Tibial nerve (tissue), 4 donors: ENCODE data around the gene FRMD3. TPM values are rescaled to one million over a fixed set of nuclear protein-coding genes. Genes with fewer than 3 reads are reported as not detected.

ENCODE experiments used
- DNase-seq, 2 donors: peaks; one replicate each; pipeline ENCODE4 v3.0.0-alpha.2; 2019; ENCODE audit warnings: low spot score in 2 of 2
- H3K27ac ChIP-seq, 4 donors: fragments of 200-600 bp; sonication (generic) in 3 of 4; one replicate each; pipeline ENCODE4 v1.5.1; 2017 to 2019; ENCODE audit warnings: mild to moderate bottlenecking in 1 of 4
- H3K27me3 ChIP-seq, 2 donors: fragments of 200-600 bp; sonication (generic) in 1 of 2; one replicate each; pipeline versions ENCODE4 v1.5.1 to v1.6.0; 2017 to 2019
- H3K36me3 ChIP-seq, 3 donors: fragments of 200-600 bp; sonication (generic); one replicate each; pipeline ENCODE4 v1.5.1; 2018 to 2019
- H3K4me1 ChIP-seq, 4 donors: fragments of 200-600 bp; sonication (generic) in 3 of 4; one replicate each; pipeline ENCODE4 v1.5.1; 2017 to 2019
- H3K4me3 ChIP-seq, 4 donors: fragments of 200-600 bp; sonication (generic) in 3 of 4; one replicate each; pipeline ENCODE4 v1.5.1; 2017 to 2019; ENCODE audit warnings: mild to moderate bottlenecking in 1 of 4, moderate library complexity in 1 of 4
- H3K9me3 ChIP-seq, 4 donors: fragments of 200-600 bp; sonication (generic) in 3 of 4; one replicate each; pipeline ENCODE4 v1.5.1; 2017 to 2019
- EP300 ChIP-seq, 2 donors: sonication (generic); formaldehyde crosslinking; IDR thresholded peaks; one replicate each; pipeline ENCODE4 v1.6.1; 2017; ENCODE audit warnings: antibody characterized with exemption in 2 of 2, mild to moderate bottlenecking in 1 of 2
- POLR2A ChIP-seq, 2 donors: fragments of 450-650 bp; IDR thresholded peaks; one replicate each; pipeline ENCODE4 v1.6.1; 2017; ENCODE audit warnings: antibody characterized with exemption in 2 of 2, mild to moderate bottlenecking in 2 of 2, moderate library complexity in 2 of 2
- WGBS, 2 donors: methylation state at CpG; one replicate each; pipeline ENCODE4 v1.1.5; 2018; 5-methylcytosine and 5-hydroxymethylcytosine counted together
- total RNA-seq, 4 donors: library from RNA; depleted of rRNA; stranded (reverse); fragments of >200 nt; gene quantifications; one replicate each; pipeline ENCODE4 v1.1.0, GENCODE V29; 2016
- TF ChIP-seq, protein P1 (sequence below), 5 experiments: fragments of 200-600 bp in 3 of 5; fragments of 450-650 bp in 2 of 5; sonication (generic) in 3 of 5; IDR thresholded peaks; one replicate each; pipeline ENCODE4 v1.5.1; 2016 to 2019; ENCODE audit warnings: antibody characterized with exemption in 5 of 5, mild to moderate bottlenecking in 3 of 5, moderate library complexity in 2 of 5

The FRMD3 gene
- total RNA-seq, 4 donors from 2014 or later, result 31.2 to 44.0 (median 34.5) TPM

DNA sequence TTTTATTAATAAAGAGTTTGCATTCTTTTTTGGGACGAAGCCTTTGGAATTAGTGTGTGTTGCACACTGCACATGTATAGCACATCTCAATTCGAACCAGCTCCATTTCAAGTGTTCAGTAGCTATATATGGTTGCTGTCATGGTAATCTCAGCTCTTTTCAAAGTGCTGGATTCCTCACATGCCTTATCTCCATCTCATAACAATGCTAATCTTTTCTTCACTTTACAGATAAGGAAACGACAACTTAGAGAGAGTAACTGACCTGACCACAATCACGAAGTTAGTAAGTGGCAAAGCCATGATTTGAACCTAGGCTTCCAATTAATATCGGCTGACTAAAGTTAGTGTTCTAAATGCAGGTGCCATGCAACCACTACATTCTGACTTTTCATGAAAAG lies 270.5 kb downstream of the FRMD3 start:
- WGBS, 2 donors, result 85 to 90% methylated on average over 5 of the region's 5 CpGs
- no peak for DNase-seq
- peaks cover 0 to 16% (median 0%) of the 10 kb centered on the region in 4 donors for H3K4me1 ChIP-seq
- no peaks in the 10 kb centered on the region for H3K9me3 ChIP-seq
- H3K4me3 ChIP-seq, result no peak overlapping the region
- no peak overlapping the region for H3K27ac ChIP-seq
- TF ChIP-seq POLR2A (IDR thresholded peaks at IDR 0.05), result no peak
- TF ChIP-seq, protein P1, sequence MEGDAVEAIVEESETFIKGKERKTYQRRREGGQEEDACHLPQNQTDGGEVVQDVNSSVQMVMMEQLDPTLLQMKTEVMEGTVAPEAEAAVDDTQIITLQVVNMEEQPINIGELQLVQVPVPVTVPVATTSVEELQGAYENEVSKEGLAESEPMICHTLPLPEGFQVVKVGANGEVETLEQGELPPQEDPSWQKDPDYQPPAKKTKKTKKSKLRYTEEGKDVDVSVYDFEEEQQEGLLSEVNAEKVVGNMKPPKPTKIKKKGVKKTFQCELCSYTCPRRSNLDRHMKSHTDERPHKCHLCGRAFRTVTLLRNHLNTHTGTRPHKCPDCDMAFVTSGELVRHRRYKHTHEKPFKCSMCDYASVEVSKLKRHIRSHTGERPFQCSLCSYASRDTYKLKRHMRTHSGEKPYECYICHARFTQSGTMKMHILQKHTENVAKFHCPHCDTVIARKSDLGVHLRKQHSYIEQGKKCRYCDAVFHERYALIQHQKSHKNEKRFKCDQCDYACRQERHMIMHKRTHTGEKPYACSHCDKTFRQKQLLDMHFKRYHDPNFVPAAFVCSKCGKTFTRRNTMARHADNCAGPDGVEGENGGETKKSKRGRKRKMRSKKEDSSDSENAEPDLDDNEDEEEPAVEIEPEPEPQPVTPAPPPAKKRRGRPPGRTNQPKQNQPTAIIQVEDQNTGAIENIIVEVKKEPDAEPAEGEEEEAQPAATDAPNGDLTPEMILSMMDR (IDR thresholded peaks at IDR 0.05), result no peak
- TF ChIP-seq EP300 (IDR thresholded peaks at IDR 0.05), result no peak
- no peaks in the 10 kb centered on the region for H3K27me3 ChIP-seq
- H3K36me3 ChIP-seq, result no peaks in the 10 kb centered on the region

DNA sequence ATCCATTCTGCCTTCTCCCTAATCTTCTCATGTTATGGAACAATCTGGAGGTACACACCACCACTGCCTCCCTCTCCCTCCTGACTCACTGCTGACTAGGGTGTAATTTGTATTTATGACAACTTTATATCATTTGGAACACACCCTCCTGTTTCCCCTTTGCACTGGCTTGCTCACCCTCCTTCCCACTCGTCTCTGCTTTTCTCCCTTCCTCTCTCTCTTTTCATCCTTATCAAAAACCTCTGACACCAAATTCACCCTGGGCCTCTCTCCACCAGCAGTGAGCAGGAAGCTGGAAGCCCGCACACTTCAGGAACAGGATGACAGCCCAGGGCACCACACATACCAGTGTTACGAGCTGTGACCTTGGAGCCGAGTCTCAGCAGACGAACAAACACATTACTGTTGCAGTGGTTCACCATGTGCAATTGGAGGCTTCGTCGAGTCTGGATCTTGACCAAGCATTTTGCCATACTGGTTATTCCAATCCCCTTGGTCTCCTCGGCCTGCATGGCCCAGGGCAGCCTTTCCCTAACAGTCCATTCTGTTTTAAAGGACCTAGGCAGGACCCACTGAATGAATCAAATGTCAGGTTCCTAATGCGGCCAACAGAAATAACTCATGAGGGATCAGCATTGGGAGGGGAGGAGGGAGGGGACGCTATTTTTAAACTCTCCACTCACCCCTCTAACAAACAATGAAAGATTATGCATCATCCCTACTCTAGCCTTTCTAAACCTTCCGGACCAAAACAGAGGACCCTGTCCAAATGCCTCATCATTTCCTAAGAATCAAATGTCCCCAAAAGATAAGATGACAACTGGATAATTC lies 271.3 kb downstream of the FRMD3 start:
- 25 to 26% methylated on average over 11 of the region's 11 CpGs for WGBS, 2 donors
- no peaks in the 10 kb centered on the region for H3K36me3 ChIP-seq
- H3K4me3 ChIP-seq, result no peak overlapping the region
- no peaks in the 10 kb centered on the region for H3K9me3 ChIP-seq
- no peak for DNase-seq
- H3K4me1 ChIP-seq, result peaks cover 0 to 16% (median 0%) of the 10 kb centered on the region in 4 donors
- H3K27ac ChIP-seq, result peak overlapping the region in 1 of 4 donors; percentile 7
- TF ChIP-seq POLR2A (IDR thresholded peaks at IDR 0.05), result no peak
- TF ChIP-seq EP300 (IDR thresholded peaks at IDR 0.05), result no peak
- TF ChIP-seq, protein P1 (IDR thresholded peaks at IDR 0.05), result no peak
- H3K27me3 ChIP-seq, result no peaks in the 10 kb centered on the region

DNA sequence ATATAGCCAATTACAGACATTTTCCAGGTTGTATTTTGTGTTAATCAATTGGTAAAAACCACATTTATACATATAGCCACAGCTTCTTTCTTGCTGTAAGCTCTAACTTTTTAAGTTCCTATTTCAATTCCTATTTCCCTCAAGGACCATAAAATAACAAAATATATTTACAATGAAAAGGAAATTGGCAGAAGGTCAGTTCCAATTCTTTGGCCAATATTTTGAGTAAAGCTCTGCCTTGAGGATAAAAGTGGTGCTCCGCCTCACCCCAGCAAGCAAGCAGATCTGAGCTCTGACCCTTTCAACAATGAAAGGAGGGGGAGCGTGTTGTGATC lies 271.9 kb downstream of the FRMD3 start:
- peak overlapping the region in 1 of 4 donors; percentile 7 for H3K27ac ChIP-seq
- no peaks in the 10 kb centered on the region for H3K27me3 ChIP-seq
- WGBS, 2 donors, result 30 to 31% methylated on average over 2 of the region's 2 CpGs
- no peaks in the 10 kb centered on the region for H3K9me3 ChIP-seq
- peaks cover 0 to 16% (median 0%) of the 10 kb centered on the region in 4 donors for H3K4me1 ChIP-seq
- no peak for DNase-seq
- H3K36me3 ChIP-seq, result no peaks in the 10 kb centered on the region
- TF ChIP-seq EP300 (IDR thresholded peaks at IDR 0.05), result no peak
- no peak for TF ChIP-seq POLR2A (IDR thresholded peaks at IDR 0.05)
- TF ChIP-seq, protein P1 (IDR thresholded peaks at IDR 0.05), result no peak
- H3K4me3 ChIP-seq, result no peak overlapping the region

DNA sequence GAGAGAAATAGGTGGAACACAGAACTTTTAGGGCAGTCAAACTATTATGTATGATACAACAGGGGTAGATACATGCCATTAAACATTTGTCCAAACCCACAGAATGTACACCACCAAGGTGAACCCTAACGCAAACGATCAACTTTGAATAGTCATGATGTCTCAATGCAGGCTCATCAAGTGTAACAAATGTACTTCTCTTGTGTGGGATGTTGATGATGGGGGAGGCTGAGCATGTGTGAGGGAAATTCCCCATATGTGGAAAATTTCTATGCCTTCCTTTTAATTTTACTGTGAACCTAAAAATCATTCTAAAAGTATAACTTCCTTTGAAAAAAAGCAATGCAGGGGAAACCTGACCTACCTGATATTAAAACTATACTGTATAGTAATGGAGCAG lies 273.9 kb downstream of the FRMD3 start:
- H3K4me3 ChIP-seq, result no peak overlapping the region
- DNase-seq, result no peak
- TF ChIP-seq EP300 (IDR thresholded peaks at IDR 0.05) (no peak), POLR2A (IDR thresholded peaks at IDR 0.05) (no peak)
- TF ChIP-seq, protein P1 (IDR thresholded peaks at IDR 0.05), result no peak
- WGBS, 2 donors, result 69 to 80% methylated on average over 2 of the region's 2 CpGs
- H3K27me3 ChIP-seq, result no peaks in the 10 kb centered on the region
- no peaks in the 10 kb centered on the region for H3K36me3 ChIP-seq
- peaks cover 0 to 16% (median 0%) of the 10 kb centered on the region in 4 donors for H3K4me1 ChIP-seq
- H3K27ac ChIP-seq, result no peak overlapping the region
- H3K9me3 ChIP-seq, result no peaks in the 10 kb centered on the region

DNA sequence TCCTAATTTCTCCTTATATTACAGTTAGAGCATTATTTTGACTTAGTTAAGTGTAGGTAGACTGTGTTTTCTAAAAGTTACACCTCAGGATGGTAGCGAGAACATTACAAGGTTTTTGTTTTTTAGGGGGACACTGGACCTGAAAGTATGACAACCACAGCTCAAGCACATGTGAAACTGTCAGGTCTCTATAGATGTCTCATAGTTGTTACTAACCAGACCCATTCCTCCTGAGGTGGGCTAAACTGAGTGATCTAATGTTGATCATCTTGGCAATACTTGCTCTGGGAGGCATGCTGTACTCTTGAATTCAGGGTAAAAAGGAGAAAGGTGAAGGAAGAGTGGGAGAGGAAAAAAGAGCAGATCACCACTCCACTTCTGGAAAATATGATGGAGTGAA lies 278.6 kb downstream of the FRMD3 start:
- Histone ChIP-seq H3K9me3 (peaks cover 0 to 3% (median under 1%) of the 10 kb centered on the region in 4 donors), H3K27me3 (no peaks in the 10 kb centered on the region), H3K4me3 (no peak overlapping the region), H3K36me3 (no peaks in the 10 kb centered on the region), H3K27ac (no peak overlapping the region), H3K4me1 (no peaks in the 10 kb centered on the region)
- TF ChIP-seq EP300 (IDR thresholded peaks at IDR 0.05) (no peak), POLR2A (IDR thresholded peaks at IDR 0.05) (no peak)
- TF ChIP-seq, protein P1 (IDR thresholded peaks at IDR 0.05), result no peak
- no peak for DNase-seq
- WGBS, 2 donors, result 95 to 97% methylated on average over 1 of the region's 1 CpG
